Dedifferentiated amniotic fluid mesenchymal stem cell (primary cell): ENCODE results near the gene PLXNA2.

Experiments
- DNase-seq: peaks from one replicate; pipeline ENCODE4 v3.0.0-alpha.2; 2016; ENCODE audit errors: extremely low spot score

PLXNA2 gene

GRCh38 chr1:208042041-208042615 is 202.1 kb downstream of the PLXNA2 start:
- no peak for DNase-seq

DNA sequence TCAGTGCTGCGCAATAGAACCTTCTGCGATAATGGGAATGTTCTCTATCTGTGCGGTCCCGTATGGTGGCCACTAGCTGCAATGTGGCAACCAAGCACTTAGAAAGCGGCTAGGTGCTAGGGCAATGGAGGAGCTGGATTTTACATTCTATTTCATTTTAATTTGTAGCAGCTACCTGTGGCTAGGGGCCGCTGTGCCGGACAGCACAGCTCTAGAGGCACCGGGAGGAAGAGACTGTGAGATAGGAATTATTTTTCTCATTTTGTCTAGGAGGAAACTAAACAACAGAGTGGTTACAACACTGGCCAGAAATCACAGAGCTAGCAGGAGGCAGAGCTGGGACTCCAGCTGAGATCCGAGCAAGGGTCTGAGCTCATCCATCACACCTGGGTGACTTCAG is 202.7 kb downstream of the PLXNA2 start:
- no peak for DNase-seq

GRCh38 chr1:208040821-208041297 is 203.3 kb downstream of the PLXNA2 start:
- DNase-seq: no peak

GRCh38 chr1:208039536-208040332 is 204.4 kb downstream of the PLXNA2 start:
- no peak for DNase-seq

GRCh38 chr1:208038303-208038702 is 205.9 kb downstream of the PLXNA2 start:
- no peak for DNase-seq

DNA sequence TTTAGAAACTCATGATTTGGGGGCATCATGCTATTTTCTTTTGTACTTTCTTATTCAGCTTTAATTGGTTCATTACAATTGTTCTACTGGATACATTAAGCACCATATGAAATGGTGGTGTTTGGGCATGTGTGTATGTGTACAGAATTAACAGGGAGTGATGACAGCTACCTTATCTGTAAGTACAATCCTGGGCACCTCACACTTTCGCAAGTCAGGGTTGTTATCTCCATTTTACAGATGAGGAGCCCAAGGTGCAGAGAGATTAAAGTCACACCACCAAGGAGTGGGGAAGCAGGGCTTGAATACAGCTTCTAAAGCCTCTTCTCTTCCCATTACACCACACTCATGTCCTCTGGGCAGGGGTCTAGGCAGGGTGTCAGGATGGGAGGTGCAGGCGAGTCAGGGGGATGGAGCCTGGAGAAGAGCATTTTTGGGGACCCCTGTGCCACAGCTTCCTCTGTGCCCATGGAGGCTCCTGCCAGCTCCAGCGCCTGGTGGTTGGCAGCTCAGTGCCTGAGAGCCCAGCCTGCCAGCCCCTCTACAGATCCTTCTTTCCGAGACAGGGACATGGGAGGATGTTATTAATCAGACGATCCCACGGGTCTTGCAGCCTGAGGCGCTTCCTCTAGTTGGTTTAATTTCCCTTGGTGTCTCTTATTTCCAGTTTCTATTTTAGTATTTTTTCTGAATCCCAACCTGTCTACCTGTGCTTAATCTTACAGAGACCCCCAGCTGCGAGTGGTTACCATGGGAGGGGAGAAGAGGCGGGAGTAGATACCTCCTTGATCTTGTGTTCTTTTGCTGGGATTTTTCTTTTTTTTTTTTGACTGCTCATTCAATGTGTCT is 207.0 kb downstream of the PLXNA2 start:
- no peak for DNase-seq

- no peak for DNase-seq
Observed at GRCh38 chr1:208036106-208036808, 207.9 kb downstream of the PLXNA2 start.

DNA sequence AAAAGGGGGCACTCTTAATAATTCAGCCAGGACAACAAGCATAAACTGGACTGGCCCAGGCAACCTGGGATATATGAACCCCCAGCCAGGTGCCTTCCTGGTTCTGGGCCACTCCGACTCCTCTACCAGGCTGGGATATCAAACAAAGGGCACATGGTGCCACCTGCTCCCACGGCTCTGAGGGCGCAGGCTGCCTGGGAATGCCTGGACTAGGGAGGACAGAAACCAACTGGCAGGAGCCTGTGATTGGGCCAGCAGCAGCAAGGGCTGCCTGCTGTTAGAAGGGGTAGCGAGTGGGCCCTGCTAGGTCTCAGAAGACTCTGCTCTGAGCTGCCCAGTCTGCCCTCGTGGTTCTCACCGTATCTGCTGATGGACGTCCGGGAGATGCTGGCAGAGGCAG is 210.0 kb downstream of the PLXNA2 start:
- no peak for DNase-seq

DNA sequence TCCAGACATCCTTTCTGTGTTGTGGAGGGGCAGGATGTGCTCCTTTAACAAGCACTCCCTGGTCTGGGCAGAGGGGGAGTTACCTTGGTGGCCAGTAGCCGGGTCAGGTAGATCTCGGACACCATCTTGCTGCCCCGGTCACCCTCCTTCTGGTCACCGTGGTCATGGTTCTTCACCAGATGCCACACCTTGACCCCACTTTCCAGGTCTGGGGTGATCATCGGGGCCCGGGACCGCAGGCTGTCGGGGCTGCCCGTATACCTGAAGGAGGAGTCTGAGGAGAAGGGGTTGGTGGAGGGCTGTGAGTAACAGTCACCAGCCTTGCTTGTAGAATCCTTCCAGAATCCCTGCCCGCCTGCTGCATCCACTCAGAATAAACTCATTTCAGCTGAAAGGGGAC is 210.9 kb downstream of the PLXNA2 start:
- no peak for DNase-seq

- DNase-seq: no peak
Observed at GRCh38 chr1:208031932-208032320, 212.3 kb downstream of the PLXNA2 start.

DNA sequence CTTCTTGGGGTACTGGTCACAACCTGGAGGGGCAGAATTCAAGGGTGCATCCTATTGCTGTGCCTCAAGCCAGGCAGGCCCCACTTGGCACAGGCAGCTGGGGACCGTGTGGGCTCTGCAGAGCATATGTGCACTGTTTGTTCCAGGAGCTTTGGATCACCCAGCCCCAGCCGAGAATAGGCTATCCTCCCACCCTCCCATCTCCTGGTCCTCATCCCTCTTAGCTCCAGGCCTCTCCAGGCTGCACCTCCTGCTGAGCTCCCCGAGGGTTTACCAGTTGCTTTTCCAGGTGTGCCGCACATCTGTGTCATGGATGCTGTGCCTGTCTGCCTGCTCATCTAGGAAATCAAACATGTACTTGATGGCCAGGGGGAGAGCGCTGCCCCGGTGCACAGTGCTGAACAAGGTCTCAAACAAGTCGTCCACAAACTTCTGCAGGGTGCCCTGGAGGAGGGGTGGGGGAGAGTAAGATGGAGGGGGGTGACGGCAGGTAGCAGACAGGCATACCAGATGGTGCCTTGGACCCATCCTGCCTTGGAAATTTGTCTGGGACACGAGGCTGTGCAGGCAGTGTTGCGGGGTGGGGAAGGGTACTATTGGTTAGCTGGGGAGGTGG is 212.8 kb downstream of the PLXNA2 start:
- no peak for DNase-seq

DNA sequence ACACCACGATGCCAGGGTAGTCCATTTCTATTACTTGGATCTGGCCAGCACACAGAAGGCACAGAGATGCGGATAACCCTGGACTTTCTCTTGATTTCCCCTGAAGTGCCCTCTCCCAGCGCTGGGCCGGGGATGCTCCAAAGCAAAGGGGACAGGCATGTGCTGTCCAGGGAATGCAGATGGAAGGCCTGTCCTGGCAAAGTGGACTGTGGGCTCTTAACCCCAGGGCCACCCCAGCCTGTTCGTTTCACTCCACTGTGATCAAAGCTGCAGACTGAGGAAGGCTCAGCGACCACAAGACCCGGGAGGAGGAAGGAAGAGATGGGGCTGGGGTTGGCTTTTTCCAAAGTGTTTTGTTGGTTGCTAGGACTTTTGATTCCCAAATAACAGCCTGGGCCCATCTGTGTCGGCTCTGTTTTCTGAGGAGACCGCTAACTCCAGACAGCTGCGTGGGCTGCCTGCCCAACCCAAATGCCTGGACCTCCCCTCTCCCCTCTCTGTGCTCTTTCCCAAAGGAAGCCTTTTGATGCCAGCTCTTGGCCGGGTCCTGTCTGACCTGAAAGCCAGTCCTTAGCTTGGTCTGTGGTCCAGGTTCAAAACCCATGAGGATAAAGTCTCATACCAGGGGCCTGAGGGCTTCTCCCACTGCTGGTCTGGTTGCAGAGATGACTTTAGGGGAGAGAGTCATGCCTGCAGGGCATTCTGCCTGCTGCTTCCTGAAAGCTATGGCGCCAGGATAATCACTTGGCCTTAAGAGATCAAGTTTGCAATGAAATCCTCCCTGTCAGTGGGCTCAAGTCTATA is 213.7 kb downstream of the PLXNA2 start:
- peak; percentile 29 for DNase-seq

DNA sequence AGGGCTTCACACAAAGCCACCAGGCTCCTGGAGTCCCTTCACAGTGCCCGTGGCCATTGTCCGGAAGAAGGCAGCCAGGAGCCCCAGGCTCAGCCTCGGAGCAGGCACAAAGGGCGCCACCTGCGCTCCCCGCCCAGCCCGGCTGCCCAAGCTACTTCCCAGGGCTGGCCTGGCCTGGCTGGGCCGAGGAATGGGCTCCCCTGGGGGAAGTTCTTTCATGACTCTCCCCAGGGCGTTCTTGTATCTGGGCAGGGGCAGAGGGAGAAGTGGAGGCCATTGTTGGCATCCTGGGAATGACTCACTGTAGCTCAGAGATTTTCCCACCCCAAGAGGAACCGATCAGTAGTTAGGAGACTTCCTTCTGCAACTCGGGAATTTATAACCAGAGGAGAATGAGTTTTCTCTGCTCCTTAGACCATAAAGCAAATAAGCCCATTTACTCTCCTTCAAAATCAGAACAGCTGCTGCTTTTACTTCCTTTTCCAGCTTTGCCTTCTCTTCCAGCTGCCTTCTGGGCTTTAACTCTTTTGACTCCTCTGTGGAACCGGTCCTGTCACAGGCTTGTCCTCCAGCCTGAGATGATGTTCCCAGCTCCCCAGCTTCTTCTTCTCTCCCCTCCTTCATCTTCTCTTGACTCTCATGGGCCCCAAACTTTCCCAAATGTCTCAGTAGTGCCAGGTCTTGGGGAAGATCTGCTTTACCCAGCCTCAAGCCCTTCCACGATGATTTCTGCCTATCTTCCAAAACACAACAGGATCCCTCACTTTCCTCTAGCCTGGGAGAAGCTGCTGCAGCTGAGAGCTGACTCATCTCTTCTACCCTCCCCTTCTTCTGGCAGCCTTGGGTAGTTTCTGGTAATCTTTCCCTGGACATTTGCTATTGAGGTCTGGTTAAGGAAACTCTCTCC is 214.6 kb downstream of the PLXNA2 start:
- DNase-seq: peak; percentile 53

DNA sequence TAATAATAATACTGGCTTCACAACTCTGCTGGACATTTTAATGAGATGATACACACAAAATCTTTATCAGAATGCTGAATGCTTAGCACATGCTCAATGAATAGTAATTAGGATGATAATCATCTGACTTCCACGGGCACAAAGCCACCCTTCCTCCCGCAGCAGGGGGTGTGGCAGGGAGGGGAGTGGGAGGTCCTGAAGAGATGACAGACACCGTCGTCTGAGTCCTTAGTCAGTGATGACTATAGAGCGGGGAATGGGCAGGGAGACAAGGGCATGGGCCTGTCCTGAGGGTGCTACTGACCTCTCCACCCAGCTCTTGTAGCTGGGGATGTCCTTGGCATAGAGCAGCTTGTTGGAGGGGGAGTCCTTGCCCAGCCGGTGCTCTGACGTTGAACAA is 215.7 kb downstream of the PLXNA2 start:
- DNase-seq: no peak

DNA sequence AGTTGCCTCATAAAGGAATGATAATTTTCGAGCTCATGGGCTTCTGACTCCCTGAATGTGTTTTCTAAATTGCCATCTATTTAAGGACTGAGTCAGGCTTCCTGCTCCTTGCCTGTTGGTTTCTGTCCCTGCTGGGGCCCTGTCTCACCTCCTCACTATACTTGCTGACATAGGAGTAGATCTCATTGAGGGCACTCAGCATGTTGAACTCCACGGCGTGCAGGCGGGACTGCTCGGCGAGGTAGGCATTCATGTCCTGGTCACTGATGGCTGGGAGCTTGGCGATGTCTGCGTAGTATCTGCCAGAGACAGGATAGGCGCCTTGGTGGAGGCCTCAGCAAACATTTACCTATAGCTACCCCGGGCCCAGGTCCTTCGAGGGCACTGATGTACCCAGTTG is 216.3 kb downstream of the PLXNA2 start:
- DNase-seq: no peak

- no peak for DNase-seq
Observed at GRCh38 chr1:208026880-208027438, 217.2 kb downstream of the PLXNA2 start.

- DNase-seq: no peak
Observed at GRCh38 chr1:208025031-208025430, 219.2 kb downstream of the PLXNA2 start.

GRCh38 chr1:208024406-208024805 is 219.8 kb downstream of the PLXNA2 start:
- DNase-seq: no peak

DNA sequence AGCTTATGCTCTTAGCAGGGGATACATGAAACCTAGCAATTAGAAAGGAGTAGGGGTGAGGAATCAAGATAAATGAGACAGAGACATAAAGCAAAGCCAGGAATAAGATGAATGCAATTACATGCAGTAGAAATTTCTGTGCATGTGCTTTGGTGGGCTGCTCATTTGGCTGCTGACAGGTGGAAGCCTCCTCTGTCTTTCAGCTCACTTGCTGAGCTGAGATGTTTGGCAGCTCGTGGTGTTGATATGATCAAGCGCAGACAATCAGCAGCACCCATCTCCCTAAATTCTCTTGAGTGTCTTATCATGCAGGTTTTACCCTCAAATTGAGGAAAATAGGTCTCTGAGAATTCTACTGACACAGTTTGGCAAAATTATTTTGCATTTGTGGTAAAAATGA is 224.9 kb downstream of the PLXNA2 start:
- DNase-seq: no peak
